RWPE1 (cell line): ENCODE data around the gene LRIG3.

Experiments used
- CTCF ChIA-PET: fragments of 350-600 bp; sonication (Branson Sonifier 250); formaldehyde crosslinking; extraction: SDS; loops from one replicate; lab custom pipeline; 2021; lab: Yijun Ruan, JAX
- POLR2A ChIA-PET: fragments of 400-600 bp; formaldehyde crosslinking; extraction: SDS; loops from one replicate; lab custom pipeline; 2020; ENCODE audit warnings: antibody characterized with exemption; ENCODE audit not compliant: low non-redundant PET; lab: Yijun Ruan, JAX
- DNase-seq: peaks from one replicate; pipeline ENCODE4 v3.0.0; 2012; ENCODE audit warnings: low spot score
- H3K27ac ChIP-seq: fragments of 450-650 bp; 2 replicates; pipeline ENCODE4 v1.5.1; 2017
- CTCF ChIP-seq: fragments of 450-650 bp; conservative IDR thresholded peaks from 2 replicates; pipeline ENCODE4 v1.5.1; 2017; ENCODE audit warnings: low read depth, mild to moderate bottlenecking

The LRIG3 gene

GRCh38 chr12:58888131-58888783 lies 32.0 kb downstream of the LRIG3 start:
- H3K27ac ChIP-seq, result peak overlapping the region; percentile 39; the same call in 1 of the 2 replicates
- POLR2A ChIA-PET, result no interaction called here
- DNase-seq, result peak; percentile 34
- TF ChIP-seq CTCF, result no peak
- CTCF ChIA-PET, result interaction anchor here (0.7 kb wide), 1 partner anchor 203 kb away, joined by 4 read pairs; no protein-coding TSS in a partner anchor

- no peak for DNase-seq
- no peak for TF ChIP-seq CTCF
- ChIA-PET POLR2A (no interaction called here), CTCF (no interaction called here)
- no peak overlapping the region for H3K27ac ChIP-seq
These were observed 33.2 kb downstream of the LRIG3 start for GRCh38 chr12:58887068-58887467.

- no peak for DNase-seq
- no peak overlapping the region for H3K27ac ChIP-seq
- no peak for TF ChIP-seq CTCF
- ChIA-PET POLR2A (no interaction called here), CTCF (interaction anchor here (0.8 kb wide), 1 partner anchor 20 kb away, joined by 3 read pairs; no protein-coding TSS in a partner anchor)
These were observed 33.8 kb downstream of the LRIG3 start for GRCh38 chr12:58886474-58886873.

GRCh38 chr12:58884916-58885315 lies 35.4 kb downstream of the LRIG3 start:
- H3K27ac ChIP-seq, result no peak overlapping the region
- CTCF ChIA-PET, result interaction anchor here (1.2 kb wide), 1 partner anchor 344 kb away, joined by 3 read pairs; no protein-coding TSS in a partner anchor
- no peak for TF ChIP-seq CTCF
- POLR2A ChIA-PET, result no interaction called here
- no peak for DNase-seq

- no peak for TF ChIP-seq CTCF
- no peak for DNase-seq
- POLR2A ChIA-PET, result no interaction called here
- CTCF ChIA-PET, result no interaction called here
- no peak overlapping the region for H3K27ac ChIP-seq
These were observed 36.5 kb downstream of the LRIG3 start for GRCh38 chr12:58883576-58884334.

GRCh38 chr12:58882826-58883225 lies 37.5 kb downstream of the LRIG3 start:
- no peak for TF ChIP-seq CTCF
- no peak overlapping the region for H3K27ac ChIP-seq
- no peak for DNase-seq
- POLR2A ChIA-PET, result no interaction called here
- CTCF ChIA-PET, result interaction anchor here (0.6 kb wide), 1 partner anchor 196 kb away, joined by 3 read pairs; no protein-coding TSS in a partner anchor
